GM19463 (cell line): ENCODE measurements around the gene MARCHF4.
"Not testable (repeated sequence)": the region's sequence is repeated elsewhere in the genome, so short reads cannot be mapped to it uniquely, and the experiment has no call there.

Source experiments
- ATAC-seq: cut with Tn5 transposase; IDR thresholded peaks from one replicate; pipeline ENCODE4 v1.9.1; 2021; ENCODE audit warnings: mild to moderate bottlenecking, moderate library complexity; ENCODE audit not compliant: unreplicated experiment

The MARCHF4 gene

GRCh38 chr2:216392018-216392562, 19.8 kb upstream of the MARCHF4 start:
- no peak for ATAC-seq

GRCh38 chr2:216391401-216391800, 19.1 kb upstream of the MARCHF4 start:
- ATAC-seq, result no peak

- no peak for ATAC-seq
Observed at GRCh38 chr2:216389570-216389969, 17.3 kb upstream of the MARCHF4 start.

DNA sequence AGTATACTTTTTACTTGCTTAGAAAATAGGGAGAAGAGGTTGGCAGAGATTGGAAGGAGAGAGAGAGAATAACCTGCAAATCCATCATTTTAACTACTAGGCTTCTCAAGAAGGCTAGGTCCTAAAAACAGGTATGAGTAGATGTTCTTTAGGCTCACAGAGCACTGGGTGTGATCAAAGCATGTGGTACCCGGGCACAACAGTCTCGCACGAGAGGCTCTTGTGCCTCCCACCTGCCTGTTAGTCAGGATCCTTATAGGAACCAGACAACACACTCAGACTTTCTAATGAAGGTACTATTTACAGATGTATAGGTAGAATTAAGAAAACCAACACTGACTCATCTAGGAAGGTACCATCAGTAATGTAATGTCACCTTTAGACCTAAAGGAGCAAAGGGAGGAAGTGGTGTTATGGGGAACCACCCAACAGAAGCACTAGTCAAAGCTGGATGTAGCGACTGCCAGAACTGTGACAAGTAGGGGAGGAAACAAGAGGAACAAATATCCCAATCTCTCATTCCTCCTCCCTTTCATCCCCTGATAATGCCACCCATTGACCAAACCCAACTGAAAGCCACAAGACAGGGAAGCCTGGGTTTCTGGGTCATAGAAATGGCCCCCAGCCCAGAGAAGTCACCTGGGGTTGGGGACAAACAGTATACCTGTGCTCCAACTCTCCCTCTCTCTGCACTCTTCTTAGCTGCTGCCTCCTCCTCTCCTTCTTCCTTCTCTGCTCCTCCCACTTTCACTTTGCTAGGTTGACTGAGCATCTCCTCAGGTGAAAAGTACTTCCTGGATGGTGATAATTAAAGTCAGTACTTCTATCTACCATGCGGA, 16.0 kb upstream of the MARCHF4 start:
- peak; percentile 48 for ATAC-seq

DNA sequence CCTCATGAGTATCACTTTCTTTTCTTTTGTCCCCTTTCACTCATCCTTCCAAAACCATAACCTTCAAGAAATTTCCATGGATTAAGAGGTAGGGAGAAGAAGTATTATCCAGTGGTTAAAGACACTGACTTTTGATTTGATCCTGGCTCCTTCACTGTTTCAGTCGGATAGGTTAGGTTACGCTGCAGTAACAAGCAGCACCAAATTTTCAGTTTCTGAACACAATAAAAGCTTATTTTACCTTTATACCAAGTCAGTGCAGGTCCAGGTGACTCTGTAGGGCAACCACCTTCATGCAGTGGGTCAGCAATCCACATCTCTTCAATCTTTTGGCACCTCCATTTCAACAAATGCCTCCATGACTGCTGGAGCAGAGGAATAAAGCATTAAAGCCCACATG, 15.0 kb upstream of the MARCHF4 start:
- ATAC-seq, result no peak

DNA sequence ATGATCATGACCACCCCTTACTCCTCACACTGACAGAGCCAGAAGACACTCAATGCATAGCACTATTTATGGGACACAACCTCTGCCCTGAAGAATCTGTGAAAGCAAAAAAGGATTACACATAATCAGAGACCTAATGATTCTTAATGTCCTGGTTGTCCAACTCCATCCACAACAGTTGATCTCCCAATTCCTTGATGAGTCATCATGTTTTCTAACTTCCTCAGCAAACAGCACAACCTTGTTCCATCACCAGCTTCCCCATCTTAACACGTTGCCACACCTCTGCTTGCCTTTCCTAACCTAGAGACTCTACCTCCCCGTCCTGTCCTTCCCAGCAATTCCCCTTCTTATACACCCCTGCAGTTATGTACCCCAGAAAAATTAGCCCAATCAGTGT, 13.2 kb upstream of the MARCHF4 start:
- no peak for ATAC-seq

- ATAC-seq, result not testable (repeated sequence)
Observed at GRCh38 chr2:216384409-216384808, 12.1 kb upstream of the MARCHF4 start.

GRCh38 chr2:216379977-216380376, 7.7 kb upstream of the MARCHF4 start:
- ATAC-seq, result no peak

- no peak for ATAC-seq
Observed at GRCh38 chr2:216375286-216375685, 3.0 kb upstream of the MARCHF4 start.

GRCh38 chr2:216373896-216374295, 1.6 kb upstream of the MARCHF4 start:
- no peak for ATAC-seq

- ATAC-seq, result no peak
Observed at GRCh38 chr2:216372761-216373291, 543 bp upstream of the MARCHF4 start.

GRCh38 chr2:216370961-216371712, 1.1 kb downstream of the MARCHF4 start:
- ATAC-seq, result no peak

GRCh38 chr2:216369821-216370220, 2.5 kb downstream of the MARCHF4 start:
- ATAC-seq, result no peak

- ATAC-seq, result no peak
Observed at GRCh38 chr2:216366777-216367471, 5.4 kb downstream of the MARCHF4 start.

DNA sequence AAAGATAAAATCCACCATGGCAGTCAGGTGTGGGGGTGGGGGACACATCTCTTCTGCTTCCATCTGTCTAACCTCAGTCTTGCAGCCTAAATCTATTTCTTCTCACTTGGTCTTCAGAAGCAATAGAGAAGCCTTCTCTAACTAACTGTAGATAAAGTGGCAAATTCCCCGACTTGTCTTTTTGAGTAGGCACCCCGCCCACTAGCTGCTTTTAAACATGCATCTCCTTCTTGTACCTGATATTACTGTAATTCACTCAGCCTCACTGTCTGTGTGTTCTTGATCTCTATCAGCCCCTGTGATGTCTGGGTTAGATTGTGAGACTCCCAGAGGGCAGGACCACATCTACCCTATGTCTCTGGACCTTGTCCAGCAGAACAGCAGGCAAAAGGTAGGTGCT, 6.8 kb downstream of the MARCHF4 start:
- no peak for ATAC-seq

DNA sequence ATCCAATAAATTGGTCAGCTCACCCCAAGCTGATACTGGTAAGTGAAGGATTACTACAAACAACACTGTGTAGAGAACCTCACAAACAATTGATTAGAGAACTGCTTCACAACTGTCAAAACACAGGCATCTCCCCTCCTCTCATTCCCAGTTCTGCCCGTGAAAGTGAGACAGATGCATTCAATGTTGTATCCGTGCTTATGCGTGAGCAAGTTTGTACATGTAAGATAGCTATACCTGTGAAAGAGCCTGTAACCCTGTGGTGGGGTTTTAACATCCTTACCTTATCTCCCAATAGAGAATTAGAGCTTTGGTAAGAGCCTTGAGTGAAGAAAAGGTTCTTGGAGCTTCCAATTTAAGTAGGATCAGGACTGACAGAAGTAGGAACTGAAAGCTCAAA, 9.1 kb downstream of the MARCHF4 start:
- ATAC-seq, result no peak

GRCh38 chr2:216362730-216363129, 9.6 kb downstream of the MARCHF4 start:
- no peak for ATAC-seq

- ATAC-seq, result no peak
Observed at GRCh38 chr2:216355711-216356110, 16.6 kb downstream of the MARCHF4 start.

GRCh38 chr2:216354306-216354705, 18.0 kb downstream of the MARCHF4 start:
- no peak for ATAC-seq

GRCh38 chr2:216352653-216353270, 19.5 kb downstream of the MARCHF4 start:
- no peak for ATAC-seq
